Vagina (tissue), 2 donors: ENCODE results near the gene ANXA6.

Experiments
- POLR2A ChIP-seq, 2 donors: fragments of 450-650 bp; IDR thresholded peaks; one replicate each; pipeline ENCODE4 v1.6.1; 2017; ENCODE audit warnings: antibody characterized with exemption in 2 of 2, mild to moderate bottlenecking in 2 of 2, moderate library complexity in 2 of 2
- POLR2AphosphoS5 ChIP-seq, 2 donors: sonication (generic); formaldehyde crosslinking; IDR thresholded peaks; one replicate each; pipeline ENCODE4 v1.9.0; 2017; ENCODE audit warnings: antibody characterized with exemption in 2 of 2, mild to moderate bottlenecking in 2 of 2, low read depth in 1 of 2; ENCODE audit not compliant: insufficient read depth in 1 of 2
- TF ChIP-seq, protein P1 (sequence below), 3 experiments: fragments of 450-650 bp in 2 of 3; fragments of 200-600 bp in 1 of 3; sonication (generic) in 1 of 3; IDR thresholded peaks; one replicate each; pipeline ENCODE4 v1.5.1; 2017 to 2019; ENCODE audit warnings: antibody characterized with exemption in 3 of 3, mild to moderate bottlenecking in 2 of 3, moderate library complexity in 2 of 3

DNA sequence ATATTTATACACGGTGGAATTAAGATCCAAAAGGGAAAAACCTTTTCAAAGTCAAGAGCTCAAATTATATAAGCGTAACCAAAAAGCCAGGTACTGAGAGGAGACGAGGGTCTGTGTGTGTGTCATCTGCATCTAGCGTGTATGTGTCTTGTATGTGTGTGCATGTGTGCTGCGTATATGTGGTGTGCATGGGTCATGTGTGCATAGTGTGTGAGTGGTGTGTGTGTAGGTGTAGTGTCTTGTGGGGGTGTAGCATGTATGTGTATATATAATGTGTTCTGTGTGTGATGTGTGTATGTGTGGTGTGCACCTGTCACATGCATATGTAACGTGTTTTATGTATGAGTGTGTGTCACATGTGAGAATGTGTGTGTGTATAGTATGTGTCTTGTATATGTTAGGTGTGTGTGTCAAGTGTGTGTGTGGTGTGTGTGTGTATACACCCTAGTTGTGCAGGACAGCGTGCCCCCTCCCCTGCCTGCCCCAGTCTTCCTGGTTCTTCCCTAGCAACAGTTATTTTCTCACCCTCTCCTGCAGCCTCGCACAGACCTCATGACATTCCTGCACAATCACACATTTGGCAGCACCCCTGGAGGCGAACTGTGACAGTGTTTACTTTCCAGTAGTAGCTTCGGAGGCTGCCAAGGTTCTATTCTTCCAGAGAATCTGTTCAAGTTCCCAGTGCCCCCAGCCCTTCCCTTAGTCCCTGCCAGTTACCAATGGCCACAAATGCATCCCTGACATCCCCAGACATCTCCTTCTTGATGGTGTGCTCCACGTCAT lies 49.6 kb downstream of the ANXA6 start:
- TF ChIP-seq, protein P1, sequence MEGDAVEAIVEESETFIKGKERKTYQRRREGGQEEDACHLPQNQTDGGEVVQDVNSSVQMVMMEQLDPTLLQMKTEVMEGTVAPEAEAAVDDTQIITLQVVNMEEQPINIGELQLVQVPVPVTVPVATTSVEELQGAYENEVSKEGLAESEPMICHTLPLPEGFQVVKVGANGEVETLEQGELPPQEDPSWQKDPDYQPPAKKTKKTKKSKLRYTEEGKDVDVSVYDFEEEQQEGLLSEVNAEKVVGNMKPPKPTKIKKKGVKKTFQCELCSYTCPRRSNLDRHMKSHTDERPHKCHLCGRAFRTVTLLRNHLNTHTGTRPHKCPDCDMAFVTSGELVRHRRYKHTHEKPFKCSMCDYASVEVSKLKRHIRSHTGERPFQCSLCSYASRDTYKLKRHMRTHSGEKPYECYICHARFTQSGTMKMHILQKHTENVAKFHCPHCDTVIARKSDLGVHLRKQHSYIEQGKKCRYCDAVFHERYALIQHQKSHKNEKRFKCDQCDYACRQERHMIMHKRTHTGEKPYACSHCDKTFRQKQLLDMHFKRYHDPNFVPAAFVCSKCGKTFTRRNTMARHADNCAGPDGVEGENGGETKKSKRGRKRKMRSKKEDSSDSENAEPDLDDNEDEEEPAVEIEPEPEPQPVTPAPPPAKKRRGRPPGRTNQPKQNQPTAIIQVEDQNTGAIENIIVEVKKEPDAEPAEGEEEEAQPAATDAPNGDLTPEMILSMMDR (IDR thresholded peaks at IDR 0.05), result no peak
- TF ChIP-seq POLR2A (IDR thresholded peaks at IDR 0.05) (no peak), POLR2AphosphoS5 (IDR thresholded peaks at IDR 0.05; ENCODE audit: insufficient read depth in 1 of 2, low read depth in 1 of 2) (peak in 1 of 2 donors; percentile 15)
